Measurements from ENCODE around the gene SERPINA3.

GRCh38 chr14:94613720-94614644 lies 1.8 kb downstream of the SERPINA3 start:
- TF ChIP-seq CTCF (IDR thresholded peaks at IDR 0.05) (no peak), EZH2 (IDR thresholded peaks at IDR 0.05; ENCODE audit: borderline replicate concordance, insufficient read depth, low read depth, low read length, poor library complexity, severe bottlenecking) (no peak)
